SH-SY5Y (cell line): ENCODE data around the gene SMC3.

Experiments
- GATA2 ChIP-seq: IDR thresholded peaks from 2 replicates; pipeline ENCODE4 v1.6.1; 2011; ENCODE audit warnings: mild to moderate bottlenecking, low read depth, low read length
- GATA3 ChIP-seq: IDR thresholded peaks from 2 replicates; pipeline ENCODE4 v1.6.1; 2011; ENCODE audit warnings: low read depth, mild to moderate bottlenecking, low read length, moderate library complexity

The SMC3 gene

GRCh38 chr10:110600487-110601101 is 33.1 kb downstream of the SMC3 start:
- no peak for TF ChIP-seq GATA2

DNA sequence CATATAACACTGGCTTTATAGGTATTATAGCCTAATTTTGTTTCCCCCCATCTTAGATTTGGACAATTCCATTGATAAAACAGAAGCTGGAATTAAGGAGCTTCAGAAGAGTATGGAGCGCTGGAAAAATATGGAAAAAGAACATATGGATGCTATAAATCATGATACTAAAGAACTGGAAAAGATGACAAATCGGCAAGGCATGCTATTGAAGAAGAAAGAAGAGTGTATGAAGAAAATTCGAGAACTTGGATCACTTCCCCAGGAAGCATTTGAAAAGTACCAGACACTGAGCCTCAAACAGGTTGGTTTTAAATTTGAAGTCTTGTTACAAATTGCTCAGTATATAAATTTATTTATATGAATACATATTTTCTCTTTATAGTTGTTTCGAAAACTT is 34.1 kb downstream of the SMC3 start:
- TF ChIP-seq GATA2 (no peak), GATA3 (no peak)

GRCh38 chr10:110608087-110608486 is 40.6 kb downstream of the SMC3 start:
- no peak for TF ChIP-seq GATA3
- TF ChIP-seq GATA2 = no peak

DNA sequence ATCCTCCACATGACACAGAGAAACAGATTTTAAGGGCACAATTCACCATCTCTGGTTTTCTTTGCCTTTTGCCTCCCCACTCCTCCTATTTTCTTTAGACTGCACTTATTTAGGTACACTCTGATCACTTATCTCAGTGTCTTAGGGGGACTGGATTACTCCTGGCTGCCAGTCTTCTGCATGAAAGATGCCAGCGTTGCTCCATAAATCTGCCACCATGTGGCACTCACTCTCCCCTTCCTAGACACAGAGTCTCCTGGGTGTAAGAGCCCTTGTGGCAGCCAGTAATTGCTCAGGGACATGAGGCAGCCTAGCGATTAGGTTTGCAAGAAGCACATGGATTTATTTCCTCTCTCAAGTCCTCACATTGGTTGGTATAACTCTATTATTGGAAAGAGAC is 42.1 kb downstream of the SMC3 start:
- TF ChIP-seq GATA3 (no peak), GATA2 (no peak; the same call in 1 of the 2 replicates)

- TF ChIP-seq GATA2 (peak; percentile 42; the same call in 1 of the 2 replicates), GATA3 (no peak)
Measured at GRCh38 chr10:110610308-110610774, 42.8 kb downstream of the SMC3 start.

DNA sequence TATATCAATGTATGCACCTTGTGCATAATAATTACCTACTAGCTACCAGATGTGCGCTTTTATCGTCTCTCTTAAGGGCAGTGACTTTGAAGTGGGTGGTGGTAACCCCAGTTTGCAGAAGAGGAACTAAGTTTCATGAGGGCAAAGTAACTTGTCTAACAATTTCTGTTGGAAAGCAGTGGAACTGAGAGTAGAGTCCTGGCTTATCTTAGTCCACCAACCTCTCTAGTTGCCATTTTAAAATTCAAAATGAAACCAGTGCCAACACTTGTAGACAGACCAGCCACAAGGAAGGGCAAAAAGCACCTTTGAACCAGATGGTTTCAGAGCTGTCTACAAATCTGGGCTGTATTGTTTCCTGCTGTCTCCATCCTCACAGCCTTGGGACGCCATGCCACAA is 44.6 kb downstream of the SMC3 start:
- TF ChIP-seq GATA2 = no peak
- no peak for TF ChIP-seq GATA3

- TF ChIP-seq GATA3 = no peak
- TF ChIP-seq GATA2 = no peak
Measured at GRCh38 chr10:110612629-110613028, 45.1 kb downstream of the SMC3 start.

GRCh38 chr10:110613341-110613995 is 46.0 kb downstream of the SMC3 start:
- no peak for TF ChIP-seq GATA2
- no peak for TF ChIP-seq GATA3

DNA sequence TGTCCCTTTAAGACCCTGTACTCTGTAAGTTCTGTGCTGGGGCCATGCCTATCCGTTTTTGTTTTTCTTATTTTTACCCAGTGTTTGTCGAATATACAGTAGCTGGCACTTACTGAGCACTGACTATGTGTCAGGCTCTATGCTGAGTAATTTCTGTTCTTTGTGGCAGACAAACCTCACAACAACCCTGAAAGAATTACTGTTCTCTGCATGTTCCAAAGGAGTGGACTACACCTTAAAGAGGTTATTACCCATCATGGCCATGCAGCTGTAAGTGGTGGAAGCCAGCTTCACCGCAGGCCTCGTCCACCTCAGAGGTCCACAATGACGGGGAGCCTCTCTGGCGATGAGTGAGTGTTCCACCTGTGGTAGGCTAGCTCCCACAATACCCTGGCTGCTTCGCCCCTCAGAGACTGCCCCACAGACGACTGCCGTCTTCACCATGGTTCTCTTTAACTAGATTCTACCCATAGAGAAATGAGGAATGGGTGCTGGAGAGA is 46.6 kb downstream of the SMC3 start:
- TF ChIP-seq GATA2 (no peak), GATA3 (no peak)

DNA sequence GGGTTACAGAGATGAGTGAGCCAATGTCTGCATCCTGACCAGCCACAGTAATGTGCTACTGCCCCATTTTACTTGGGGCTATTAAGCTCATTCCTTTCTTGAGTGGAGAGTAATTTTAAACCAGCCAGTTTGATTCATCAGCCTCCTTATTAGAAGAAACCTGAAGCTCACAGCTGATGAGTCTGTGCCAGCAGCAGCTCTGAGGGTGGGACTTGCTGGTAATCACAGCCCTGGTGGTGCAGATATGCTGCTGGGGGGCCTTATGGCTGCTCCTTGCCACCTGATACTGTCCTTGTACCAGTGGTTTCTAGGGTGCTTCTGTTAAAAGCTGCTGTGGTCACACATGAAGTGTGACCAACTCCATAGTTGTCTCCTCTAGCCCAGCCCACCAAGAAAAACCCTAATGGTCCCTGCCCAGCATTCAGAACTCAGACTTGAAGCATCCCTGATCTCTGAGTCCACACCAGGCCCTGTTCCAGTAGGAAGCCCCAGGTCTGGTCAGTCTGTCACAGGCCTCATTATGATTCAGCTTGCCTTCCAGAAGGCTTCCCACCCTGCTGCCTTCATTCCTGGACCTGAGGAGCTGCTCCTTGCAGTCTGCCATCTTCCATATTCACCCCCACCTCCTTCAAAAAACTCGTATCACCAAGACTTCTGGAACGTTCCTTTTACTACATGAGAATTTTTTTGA is 47.7 kb downstream of the SMC3 start:
- TF ChIP-seq GATA3 = no peak
- TF ChIP-seq GATA2 = no peak

DNA sequence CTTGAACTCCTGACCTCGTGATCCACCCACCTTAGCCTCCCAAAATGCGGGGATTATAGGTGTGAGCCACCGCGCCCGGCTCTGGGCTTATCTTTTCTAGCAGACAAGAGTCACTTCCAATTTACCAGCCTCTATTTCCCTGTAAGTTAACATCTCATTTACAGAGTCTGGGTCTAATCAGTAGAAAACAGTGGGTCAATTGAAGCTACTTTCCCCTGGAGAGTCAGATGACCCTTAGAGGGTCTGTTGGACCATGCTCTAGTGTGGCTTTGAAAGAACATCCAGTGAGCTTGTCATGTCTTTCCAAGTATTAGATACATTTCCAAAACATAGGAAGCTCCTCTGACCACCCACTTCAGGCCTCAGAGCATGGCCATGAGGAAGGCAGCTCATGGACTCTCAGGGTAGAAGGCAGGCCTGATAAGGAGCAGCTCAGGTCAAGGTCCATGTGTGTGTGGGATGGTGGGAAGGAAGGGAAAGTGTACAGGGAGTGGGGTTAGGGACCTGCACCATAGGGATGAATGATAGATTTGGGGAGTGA is 49.1 kb downstream of the SMC3 start:
- no peak for TF ChIP-seq GATA2
- TF ChIP-seq GATA3 = no peak

DNA sequence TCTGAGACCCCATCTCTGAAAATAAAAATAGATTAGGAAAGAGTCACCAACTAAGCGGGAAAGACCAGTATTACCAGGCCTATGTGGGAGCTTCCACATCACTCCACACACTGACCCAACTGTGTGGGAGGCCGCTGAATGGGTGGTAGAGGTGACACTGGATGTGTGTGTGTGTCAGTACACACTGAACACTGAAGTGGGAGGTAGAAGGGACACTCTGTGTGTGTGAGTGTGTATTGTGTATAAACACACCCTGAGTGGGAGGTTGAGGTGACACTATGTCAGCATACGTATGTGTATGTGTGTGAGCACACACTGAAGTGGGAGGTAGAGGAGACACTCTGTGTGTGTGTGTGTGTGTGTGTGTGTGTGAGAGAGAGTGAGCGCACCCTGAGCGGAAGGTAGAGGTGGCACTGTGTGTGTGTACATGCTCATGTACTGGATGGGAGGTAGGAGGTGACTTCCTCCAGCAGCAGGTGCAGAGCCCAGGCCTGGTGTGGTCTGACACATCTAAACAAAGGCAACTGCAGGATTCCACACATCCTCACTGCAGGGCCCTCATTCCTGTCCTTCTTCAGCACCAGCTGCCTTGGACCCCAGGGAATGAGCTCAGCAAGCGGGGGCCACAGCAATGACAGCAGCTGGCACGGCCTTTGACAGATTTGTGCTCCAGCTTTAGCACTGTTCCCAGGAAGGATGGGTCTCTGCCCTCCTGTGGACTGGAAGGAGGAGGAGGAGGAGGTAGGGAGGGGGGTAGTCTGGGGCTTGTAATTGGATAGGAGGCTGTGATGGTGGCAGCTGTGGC is 50.1 kb downstream of the SMC3 start:
- TF ChIP-seq GATA2 (no peak), GATA3 (no peak)

DNA sequence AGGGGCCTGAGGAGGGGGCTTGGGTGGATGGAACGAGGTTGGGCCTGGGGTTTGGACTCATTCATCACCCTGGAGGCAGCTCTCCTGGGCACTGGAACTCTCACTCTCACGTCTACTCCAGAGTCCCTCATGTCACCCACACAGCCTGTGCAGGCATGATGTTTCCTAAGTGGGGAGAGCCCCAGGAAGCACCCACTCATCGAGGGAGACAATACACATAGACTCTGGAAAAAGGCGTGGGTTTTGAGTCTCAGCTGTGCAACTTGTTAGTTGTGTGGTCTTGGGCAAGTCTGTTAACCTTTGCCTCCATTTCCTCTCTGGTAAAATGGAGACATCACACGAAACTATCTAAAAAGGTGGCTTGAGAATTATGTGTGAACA is 50.7 kb downstream of the SMC3 start:
- no peak for TF ChIP-seq GATA3
- TF ChIP-seq GATA2 = no peak
